ENCODE data around the gene LRRC37A2.
"Not testable (repeated sequence)": the region's sequence is repeated elsewhere in the genome, so short reads cannot be mapped to it uniquely, and the experiment has no call there.

The LRRC37A2 gene

GRCh38 chr17:46505896-46506295 is 6.4 kb upstream of the LRRC37A2 start:
- not testable (repeated sequence) for H3K27me3 ChIP-seq (ENCODE audit: low read length); H3K9me2 ChIP-seq (replicated peaks; ENCODE audit: insufficient read depth, low read length); H3K9me3 ChIP-seq (ENCODE audit: insufficient read depth, low read length); H2AFZ ChIP-seq (ENCODE audit: low read depth, low read length, severe bottlenecking); H3K4me3 ChIP-seq (ENCODE audit: insufficient read depth, low read length, poor library complexity, severe bottlenecking); H3K36me3 ChIP-seq (ENCODE audit: low read length); H3K9ac ChIP-seq (ENCODE audit: low read length); H3K4me2 ChIP-seq (ENCODE audit: low read depth, low read length, poor library complexity, severe bottlenecking); H3K27ac ChIP-seq (ENCODE audit: low read depth, low read length); H3F3A ChIP-seq (ENCODE audit: insufficient read depth); H3K79me2 ChIP-seq (ENCODE audit: insufficient read depth, low read length); H4K20me1 ChIP-seq (ENCODE audit: low read depth, low read length)

- H3K36me3 ChIP-seq (ENCODE audit: low read length); H3K4me3 ChIP-seq (ENCODE audit: insufficient read depth, low read length, poor library complexity, severe bottlenecking); H4K20me1 ChIP-seq (ENCODE audit: low read depth, low read length); H3K9me3 ChIP-seq (ENCODE audit: insufficient read depth, low read length); H3F3A ChIP-seq (ENCODE audit: insufficient read depth); H3K4me2 ChIP-seq (ENCODE audit: low read depth, low read length, poor library complexity, severe bottlenecking); H3K9ac ChIP-seq (ENCODE audit: low read length); H3K27me3 ChIP-seq (ENCODE audit: low read length); H3K79me2 ChIP-seq (ENCODE audit: insufficient read depth, low read length); H2AFZ ChIP-seq (ENCODE audit: low read depth, low read length, severe bottlenecking); H3K27ac ChIP-seq (ENCODE audit: low read depth, low read length); H3K9me2 ChIP-seq (replicated peaks; ENCODE audit: insufficient read depth, low read length): not testable (repeated sequence)
These were observed 22.4 kb downstream of the LRRC37A2 start for GRCh38 chr17:46534716-46535115.

GRCh38 chr17:46548607-46549006 is 36.3 kb downstream of the LRRC37A2 start:
- H3K27me3 ChIP-seq (ENCODE audit: low read length); H3K9me3 ChIP-seq (ENCODE audit: insufficient read depth, low read length); H3K4me2 ChIP-seq (ENCODE audit: low read depth, low read length, poor library complexity, severe bottlenecking); H3K27ac ChIP-seq (ENCODE audit: low read depth, low read length); H3K36me3 ChIP-seq (ENCODE audit: low read length); H3F3A ChIP-seq (ENCODE audit: insufficient read depth); H3K9ac ChIP-seq (ENCODE audit: low read length); H4K20me1 ChIP-seq (ENCODE audit: low read depth, low read length); H3K79me2 ChIP-seq (ENCODE audit: insufficient read depth, low read length); H3K9me2 ChIP-seq (replicated peaks; ENCODE audit: insufficient read depth, low read length); H3K4me3 ChIP-seq (ENCODE audit: insufficient read depth, low read length, poor library complexity, severe bottlenecking); H2AFZ ChIP-seq (ENCODE audit: low read depth, low read length, severe bottlenecking): not testable (repeated sequence)

- H3K9me2 ChIP-seq (replicated peaks; ENCODE audit: insufficient read depth, low read length); H3F3A ChIP-seq (ENCODE audit: insufficient read depth); H3K4me2 ChIP-seq (ENCODE audit: low read depth, low read length, poor library complexity, severe bottlenecking); H3K79me2 ChIP-seq (ENCODE audit: insufficient read depth, low read length); H3K36me3 ChIP-seq (ENCODE audit: low read length); H3K9ac ChIP-seq (ENCODE audit: low read length); H4K20me1 ChIP-seq (ENCODE audit: low read depth, low read length); H3K27ac ChIP-seq (ENCODE audit: low read depth, low read length); H2AFZ ChIP-seq (ENCODE audit: low read depth, low read length, severe bottlenecking); H3K9me3 ChIP-seq (ENCODE audit: insufficient read depth, low read length); H3K4me3 ChIP-seq (ENCODE audit: insufficient read depth, low read length, poor library complexity, severe bottlenecking); H3K27me3 ChIP-seq (ENCODE audit: low read length): not testable (repeated sequence)
These were observed 46.9 kb downstream of the LRRC37A2 start for GRCh38 chr17:46559155-46559554.

GRCh38 chr17:46560048-46560447 is 47.8 kb downstream of the LRRC37A2 start:
- not testable (repeated sequence) for H3F3A ChIP-seq (ENCODE audit: insufficient read depth); H3K9ac ChIP-seq (ENCODE audit: low read length); H3K36me3 ChIP-seq (ENCODE audit: low read length)

GRCh38 chr17:46566284-46566683 is 54.0 kb downstream of the LRRC37A2 start:
- H2AFZ ChIP-seq (ENCODE audit: low read depth, low read length, severe bottlenecking); H3K27me3 ChIP-seq (ENCODE audit: low read length); H3K27ac ChIP-seq (ENCODE audit: low read depth, low read length); H3F3A ChIP-seq (ENCODE audit: insufficient read depth); H3K4me2 ChIP-seq (ENCODE audit: low read depth, low read length, poor library complexity, severe bottlenecking); H4K20me1 ChIP-seq (ENCODE audit: low read depth, low read length); H3K36me3 ChIP-seq (ENCODE audit: low read length); H3K9me2 ChIP-seq (replicated peaks; ENCODE audit: insufficient read depth, low read length); H3K9ac ChIP-seq (ENCODE audit: low read length); H3K79me2 ChIP-seq (ENCODE audit: insufficient read depth, low read length); H3K4me3 ChIP-seq (ENCODE audit: insufficient read depth, low read length, poor library complexity, severe bottlenecking); H3K9me3 ChIP-seq (ENCODE audit: insufficient read depth, low read length): not testable (repeated sequence)

More at GRCh38 chr17:46560048-46560447, 47.8 kb downstream of the LRRC37A2 start:
- H3K4me2 ChIP-seq (ENCODE audit: low read depth, low read length, poor library complexity, severe bottlenecking); H3K27me3 ChIP-seq (ENCODE audit: low read length); H4K20me1 ChIP-seq (ENCODE audit: low read depth, low read length); H3K9me2 ChIP-seq (replicated peaks; ENCODE audit: insufficient read depth, low read length); H3K27ac ChIP-seq (ENCODE audit: low read depth, low read length); H3K79me2 ChIP-seq (ENCODE audit: insufficient read depth, low read length); H3K9me3 ChIP-seq (ENCODE audit: insufficient read depth, low read length); H3K4me3 ChIP-seq (ENCODE audit: insufficient read depth, low read length, poor library complexity, severe bottlenecking); H2AFZ ChIP-seq (ENCODE audit: low read depth, low read length, severe bottlenecking): not testable (repeated sequence)

- not testable (repeated sequence) for H3K36me3 ChIP-seq (ENCODE audit: low read length); H3K27me3 ChIP-seq (ENCODE audit: low read length); H3K9me2 ChIP-seq (replicated peaks; ENCODE audit: insufficient read depth, low read length); H4K20me1 ChIP-seq (ENCODE audit: low read depth, low read length); H3K9me3 ChIP-seq (ENCODE audit: insufficient read depth, low read length); H3F3A ChIP-seq (ENCODE audit: insufficient read depth); H3K4me3 ChIP-seq (ENCODE audit: insufficient read depth, low read length, poor library complexity, severe bottlenecking); H3K4me2 ChIP-seq (ENCODE audit: low read depth, low read length, poor library complexity, severe bottlenecking); H3K9ac ChIP-seq (ENCODE audit: low read length); H3K79me2 ChIP-seq (ENCODE audit: insufficient read depth, low read length); H3K27ac ChIP-seq (ENCODE audit: low read depth, low read length); H2AFZ ChIP-seq (ENCODE audit: low read depth, low read length, severe bottlenecking)
These were observed 54.7 kb downstream of the LRRC37A2 start for GRCh38 chr17:46566980-46567379.

GRCh38 chr17:46571796-46572195 is 59.5 kb downstream of the LRRC37A2 start:
- not testable (repeated sequence) for H3K27ac ChIP-seq (ENCODE audit: low read depth, low read length); H3K4me3 ChIP-seq (ENCODE audit: insufficient read depth, low read length, poor library complexity, severe bottlenecking); H3K4me2 ChIP-seq (ENCODE audit: low read depth, low read length, poor library complexity, severe bottlenecking)

More at GRCh38 chr17:46571796-46572195, 59.5 kb downstream of the LRRC37A2 start:
- not testable (repeated sequence) for H3K27me3 ChIP-seq (ENCODE audit: low read length); H3K36me3 ChIP-seq (ENCODE audit: low read length); H4K20me1 ChIP-seq (ENCODE audit: low read depth, low read length); H3F3A ChIP-seq (ENCODE audit: insufficient read depth); H2AFZ ChIP-seq (ENCODE audit: low read depth, low read length, severe bottlenecking); H3K79me2 ChIP-seq (ENCODE audit: insufficient read depth, low read length); H3K9ac ChIP-seq (ENCODE audit: low read length); H3K9me3 ChIP-seq (ENCODE audit: insufficient read depth, low read length); H3K9me2 ChIP-seq (replicated peaks; ENCODE audit: insufficient read depth, low read length)
